ENCODE measurements around the gene ELL.

Gene ELL

DNA sequence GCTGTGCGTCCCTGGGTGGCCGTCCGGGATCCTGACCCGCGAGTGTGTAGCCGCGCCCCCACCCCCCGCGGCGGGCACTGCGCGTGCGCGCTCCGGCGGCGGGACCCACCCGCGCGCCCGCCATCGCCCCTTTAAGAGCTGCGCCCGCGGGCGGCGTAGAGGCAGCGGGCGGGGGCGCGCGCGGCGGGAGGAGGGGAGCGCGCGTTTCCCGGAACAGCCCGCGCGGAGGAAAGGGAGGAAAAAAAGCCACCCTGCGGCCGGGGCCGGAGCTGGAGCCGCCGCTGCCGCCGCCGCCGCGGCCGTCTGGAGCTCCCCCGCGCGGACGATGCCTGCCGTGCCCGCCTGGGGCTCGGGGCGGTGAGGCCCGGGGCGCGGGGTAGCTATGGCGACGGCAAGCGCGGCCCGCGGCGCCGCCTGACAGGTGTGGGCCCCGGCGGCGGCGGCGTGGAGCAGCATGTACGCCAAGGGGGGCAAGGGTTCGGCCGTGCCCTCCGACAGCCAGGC lies 102.6 kb downstream of the ELL start, which contains the start of gene SSBP4:
TSS of gene SSBP4 (plus strand) at position 204 of the 504 bp plus-strand sequence. CDS start at position 455, 251 bp downstream.
- Histone ChIP-seq H3K27me3 (no peaks in the 10 kb centered on the region), H3K36me3 (peaks cover 4% of the 10 kb centered on the region), H3K4me3 (ENCODE audit: low read depth, low read length) (peak within 1 kb of the TSS; percentile 71), H3K4me1 (peaks cover 21% of the 10 kb centered on the region), H3K9me3 (no peaks in the 10 kb centered on the region)
- peak; percentile 84 for DNase-seq
- TF ChIP-seq, protein P1, sequence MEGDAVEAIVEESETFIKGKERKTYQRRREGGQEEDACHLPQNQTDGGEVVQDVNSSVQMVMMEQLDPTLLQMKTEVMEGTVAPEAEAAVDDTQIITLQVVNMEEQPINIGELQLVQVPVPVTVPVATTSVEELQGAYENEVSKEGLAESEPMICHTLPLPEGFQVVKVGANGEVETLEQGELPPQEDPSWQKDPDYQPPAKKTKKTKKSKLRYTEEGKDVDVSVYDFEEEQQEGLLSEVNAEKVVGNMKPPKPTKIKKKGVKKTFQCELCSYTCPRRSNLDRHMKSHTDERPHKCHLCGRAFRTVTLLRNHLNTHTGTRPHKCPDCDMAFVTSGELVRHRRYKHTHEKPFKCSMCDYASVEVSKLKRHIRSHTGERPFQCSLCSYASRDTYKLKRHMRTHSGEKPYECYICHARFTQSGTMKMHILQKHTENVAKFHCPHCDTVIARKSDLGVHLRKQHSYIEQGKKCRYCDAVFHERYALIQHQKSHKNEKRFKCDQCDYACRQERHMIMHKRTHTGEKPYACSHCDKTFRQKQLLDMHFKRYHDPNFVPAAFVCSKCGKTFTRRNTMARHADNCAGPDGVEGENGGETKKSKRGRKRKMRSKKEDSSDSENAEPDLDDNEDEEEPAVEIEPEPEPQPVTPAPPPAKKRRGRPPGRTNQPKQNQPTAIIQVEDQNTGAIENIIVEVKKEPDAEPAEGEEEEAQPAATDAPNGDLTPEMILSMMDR (IDR thresholded peaks at IDR 0.05; ENCODE audit: low read depth, low read length), result no peak

DNA sequence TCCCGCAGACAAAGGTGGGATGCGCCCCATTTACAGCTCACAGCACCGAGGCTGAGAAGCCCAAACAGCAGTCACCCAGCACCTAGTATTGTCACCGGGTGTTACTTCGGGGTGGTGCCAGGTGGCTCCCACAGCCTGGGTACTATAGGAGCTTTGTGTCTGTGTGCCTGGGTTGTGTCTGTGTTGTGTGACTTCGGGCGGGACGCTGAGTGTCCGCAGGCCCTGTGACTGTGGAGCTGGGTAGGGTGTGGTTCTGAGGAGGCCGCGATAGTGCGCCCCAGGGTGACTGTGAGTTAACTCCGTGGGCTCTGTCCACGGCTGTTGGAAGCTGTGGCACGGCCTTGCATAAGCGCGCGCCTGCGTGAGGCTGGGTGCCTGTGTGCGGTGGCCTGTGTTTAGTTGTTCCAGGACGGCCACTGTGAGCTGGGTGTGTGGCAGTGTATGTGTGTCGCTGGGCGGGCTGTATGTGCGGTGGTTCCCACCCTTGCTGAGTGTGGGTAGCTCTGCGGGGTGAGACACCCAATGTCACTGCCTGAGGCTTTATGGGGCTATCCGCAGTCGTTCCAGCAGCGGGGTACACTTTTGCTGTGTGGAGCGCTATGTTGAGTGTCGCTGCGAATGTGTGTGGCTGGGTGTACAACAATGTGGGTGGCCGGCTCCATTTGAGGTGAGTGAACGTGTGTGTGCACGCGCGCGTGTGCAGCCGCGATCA lies 103.2 kb downstream of the ELL start:
- H3K27me3 ChIP-seq, result no peaks in the 10 kb centered on the region
- H3K4me3 ChIP-seq (ENCODE audit: low read depth, low read length), result peak overlapping the region; percentile 71
- H3K9me3 ChIP-seq, result no peaks in the 10 kb centered on the region
- peaks cover 22% of the 10 kb centered on the region for H3K4me1 ChIP-seq
- H3K36me3 ChIP-seq, result peaks cover 4% of the 10 kb centered on the region
- no peak for DNase-seq
- TF ChIP-seq, protein P1 (IDR thresholded peaks at IDR 0.05; ENCODE audit: low read depth, low read length), result no peak

DNA sequence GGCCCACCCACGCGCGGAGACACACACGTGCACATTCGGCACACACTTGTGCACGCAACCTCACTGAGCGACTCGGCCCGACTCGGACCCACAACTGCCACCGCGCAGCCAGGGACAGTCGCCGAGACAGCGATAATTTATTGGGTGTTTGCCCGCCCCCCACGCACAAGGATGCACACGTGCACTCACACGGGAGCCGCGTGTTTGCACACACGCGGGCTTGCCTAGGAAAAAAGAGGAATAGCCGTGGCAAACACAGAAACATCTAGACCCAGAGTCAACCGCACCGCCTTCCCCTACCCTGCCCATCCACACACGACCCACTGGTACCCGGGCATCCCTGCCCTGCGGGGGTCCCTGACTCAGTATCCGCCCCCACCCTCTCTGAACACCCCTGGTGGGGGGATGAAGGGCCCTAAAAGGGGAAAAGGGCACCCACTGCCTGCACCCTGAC lies 103.8 kb downstream of the ELL start:
- no peak for DNase-seq
- Histone ChIP-seq H3K27me3 (no peaks in the 10 kb centered on the region), H3K9me3 (no peaks in the 10 kb centered on the region), H3K4me3 (ENCODE audit: low read depth, low read length) (no peak overlapping the region), H3K36me3 (peaks cover 4% of the 10 kb centered on the region), H3K4me1 (peaks cover 22% of the 10 kb centered on the region)
- TF ChIP-seq, protein P1 (IDR thresholded peaks at IDR 0.05; ENCODE audit: low read depth, low read length), result no peak

DNA sequence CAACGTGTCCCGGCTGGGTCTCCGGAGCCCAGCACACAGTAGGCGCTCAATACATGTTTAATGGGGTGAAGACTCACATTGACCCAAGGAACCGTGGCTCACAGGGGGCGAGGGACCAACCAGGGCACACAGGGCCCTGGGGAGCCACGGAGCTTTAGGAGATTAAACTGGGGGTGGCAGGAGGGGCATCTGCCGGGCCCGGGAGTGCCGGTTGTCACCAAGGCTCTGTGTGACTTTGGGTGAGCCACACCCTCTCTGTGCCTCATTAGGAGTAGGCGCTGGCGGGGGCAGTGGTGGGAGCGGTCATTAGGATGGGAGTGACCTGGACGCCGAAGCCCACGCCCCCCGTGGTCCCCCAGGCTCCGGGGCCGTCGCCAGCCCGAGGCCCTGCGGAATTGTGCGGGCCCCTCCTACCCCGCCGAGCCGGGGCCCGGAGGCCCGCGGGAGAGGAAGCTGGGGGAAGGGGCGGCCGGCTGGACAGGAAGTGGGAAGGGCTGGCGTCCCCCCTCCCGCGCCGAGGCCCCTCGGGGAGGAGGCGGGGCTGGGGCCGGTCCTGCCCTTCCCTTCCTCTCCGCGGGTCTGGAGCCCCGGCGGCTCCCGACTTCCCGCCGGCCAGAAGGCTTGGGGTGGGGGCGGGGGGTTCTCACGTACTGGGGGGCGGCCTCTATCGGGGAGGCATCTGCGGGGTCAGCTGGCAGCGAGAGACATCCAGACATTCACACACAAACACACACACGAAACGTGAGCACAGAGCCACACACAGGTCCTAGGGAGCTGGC lies 104.4 kb downstream of the ELL start:
- Histone ChIP-seq H3K36me3 (peaks cover 3% of the 10 kb centered on the region), H3K27me3 (no peaks in the 10 kb centered on the region), H3K4me1 (peaks cover 22% of the 10 kb centered on the region), H3K9me3 (no peaks in the 10 kb centered on the region), H3K4me3 (ENCODE audit: low read depth, low read length) (peak overlapping the region; percentile 43)
- peak; percentile 86 for DNase-seq
- TF ChIP-seq, protein P1 (IDR thresholded peaks at IDR 0.05; ENCODE audit: low read depth, low read length), result no peak

DNA sequence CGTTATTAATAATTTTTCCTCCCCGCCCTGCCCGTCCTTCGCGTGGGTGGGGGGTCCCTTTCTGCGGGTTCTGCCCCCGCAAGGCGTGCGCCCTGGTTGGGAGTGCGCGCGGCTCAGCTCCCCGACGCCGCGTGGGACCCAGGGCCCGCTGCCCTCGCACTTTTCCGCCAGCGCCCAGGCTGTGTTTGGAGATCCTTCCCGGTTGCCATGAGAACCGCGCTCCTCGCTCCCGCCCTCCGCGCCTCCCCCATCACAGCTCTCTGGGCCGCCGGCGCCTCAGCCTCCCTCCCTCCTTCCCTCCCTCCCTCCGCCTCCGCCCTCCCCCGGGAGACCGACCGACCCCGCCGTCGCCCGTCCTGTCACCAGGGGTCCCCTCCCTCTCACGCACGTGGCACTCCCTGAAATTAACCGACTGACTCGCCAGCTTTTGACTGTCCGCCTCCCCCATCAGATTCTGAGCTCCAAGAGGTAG lies 105.1 kb downstream of the ELL start:
- TF ChIP-seq, protein P1 (IDR thresholded peaks at IDR 0.05; ENCODE audit: low read depth, low read length), result no peak
- Histone ChIP-seq H3K4me1 (peaks cover 22% of the 10 kb centered on the region), H3K9me3 (no peaks in the 10 kb centered on the region), H3K36me3 (no peaks in the 10 kb centered on the region; the same call in 1 of the 2 replicates), H3K27me3 (no peaks in the 10 kb centered on the region), H3K4me3 (ENCODE audit: low read depth, low read length) (peak overlapping the region; percentile 43)
- peak; percentile 89 for DNase-seq
